ENCODE data around the gene PTPRJ. TPM values are rescaled to one million over a fixed set of nuclear protein-coding genes. Genes with fewer than 3 reads are reported as not detected.

The PTPRJ gene
- polyA plus RNA-seq, 1 donor from 2014 or later: 8.6 TPM

DNA sequence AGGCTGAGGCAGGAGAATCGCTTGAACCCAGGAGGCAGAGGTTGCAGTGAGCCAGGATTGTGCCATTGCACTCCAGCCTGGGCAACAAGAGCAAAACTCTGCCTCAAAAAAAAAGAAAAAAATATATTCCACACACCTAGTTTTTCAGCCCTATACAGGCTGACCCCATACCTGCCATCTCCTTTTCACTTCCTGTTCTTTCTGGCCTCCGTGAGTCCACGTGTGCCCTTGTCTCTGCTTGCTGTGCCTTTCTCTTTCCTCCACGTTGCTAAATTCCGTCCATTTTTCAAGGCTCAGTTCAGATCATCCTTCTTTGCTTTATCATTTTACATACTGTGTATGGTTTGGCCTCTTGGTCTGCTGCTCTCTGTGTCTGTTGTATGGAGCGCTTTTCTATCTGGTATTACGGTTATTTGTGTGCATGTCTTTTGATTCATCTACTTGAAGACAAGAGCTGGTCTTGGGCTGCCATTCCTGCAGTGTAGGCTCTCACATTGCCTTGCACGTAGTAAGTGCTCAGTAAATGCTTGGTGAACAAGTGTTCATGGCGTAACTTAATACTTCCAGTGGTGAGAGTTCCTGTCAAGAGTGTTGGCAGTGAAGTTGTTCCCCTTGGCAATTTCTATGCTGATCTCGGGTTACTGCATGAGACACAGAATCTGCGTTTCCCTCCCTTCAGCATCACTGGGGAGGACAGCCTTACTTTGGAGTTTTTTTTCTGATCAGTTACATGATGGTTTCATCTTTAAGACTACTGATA is 57.5 kb downstream of the PTPRJ start:
- H3K36me3 ChIP-seq (ENCODE audit: insufficient read depth, low read length): no peaks in the 10 kb centered on the region
- no peak overlapping the region for H3K27ac ChIP-seq (ENCODE audit: low read length)
- H3K79me2 ChIP-seq (replicated peaks; ENCODE audit: insufficient read depth, low read length): no peaks in the 10 kb centered on the region
- no peak overlapping the region for H3K4me3 ChIP-seq (ENCODE audit: low read length)
- H3K9me2 ChIP-seq (ENCODE audit: insufficient read depth, low read length): no peaks in the 10 kb centered on the region
- H3K27me3 ChIP-seq (ENCODE audit: insufficient read depth, low read depth, low read length): no peaks in the 10 kb centered on the region
- H3K9ac ChIP-seq (ENCODE audit: low read length): no peak overlapping the region
- no peaks in the 10 kb centered on the region for H3F3A ChIP-seq (ENCODE audit: insufficient read depth, low read length, poor library complexity, severe bottlenecking)
- H3K9me3 ChIP-seq (ENCODE audit: low read length): no peaks in the 10 kb centered on the region
- no peaks in the 10 kb centered on the region for H4K20me1 ChIP-seq (ENCODE audit: insufficient read depth)
- H2AFZ ChIP-seq (ENCODE audit: low read depth, low read length): no peak overlapping the region
- no peak for TF ChIP-seq MXI1 (conservative IDR thresholded peaks at IDR 0.05; ENCODE audit: poor library complexity, severe bottlenecking)
- no peak for TF ChIP-seq RAD21 (conservative IDR thresholded peaks at IDR 0.05)
- TF ChIP-seq EZH2 (IDR thresholded peaks at IDR 0.05; ENCODE audit: borderline replicate concordance, insufficient read depth, low read length, poor library complexity, severe bottlenecking): no peak
- no peak for TF ChIP-seq EP300 (conservative IDR thresholded peaks at IDR 0.05; ENCODE audit: poor library complexity, severe bottlenecking)
- no peak for TF ChIP-seq POLR2AphosphoS5 (IDR thresholded peaks at IDR 0.05)
- no peak for TF ChIP-seq SMC3 (conservative IDR thresholded peaks at IDR 0.05; ENCODE audit: poor library complexity)
- TF ChIP-seq, protein P1, sequence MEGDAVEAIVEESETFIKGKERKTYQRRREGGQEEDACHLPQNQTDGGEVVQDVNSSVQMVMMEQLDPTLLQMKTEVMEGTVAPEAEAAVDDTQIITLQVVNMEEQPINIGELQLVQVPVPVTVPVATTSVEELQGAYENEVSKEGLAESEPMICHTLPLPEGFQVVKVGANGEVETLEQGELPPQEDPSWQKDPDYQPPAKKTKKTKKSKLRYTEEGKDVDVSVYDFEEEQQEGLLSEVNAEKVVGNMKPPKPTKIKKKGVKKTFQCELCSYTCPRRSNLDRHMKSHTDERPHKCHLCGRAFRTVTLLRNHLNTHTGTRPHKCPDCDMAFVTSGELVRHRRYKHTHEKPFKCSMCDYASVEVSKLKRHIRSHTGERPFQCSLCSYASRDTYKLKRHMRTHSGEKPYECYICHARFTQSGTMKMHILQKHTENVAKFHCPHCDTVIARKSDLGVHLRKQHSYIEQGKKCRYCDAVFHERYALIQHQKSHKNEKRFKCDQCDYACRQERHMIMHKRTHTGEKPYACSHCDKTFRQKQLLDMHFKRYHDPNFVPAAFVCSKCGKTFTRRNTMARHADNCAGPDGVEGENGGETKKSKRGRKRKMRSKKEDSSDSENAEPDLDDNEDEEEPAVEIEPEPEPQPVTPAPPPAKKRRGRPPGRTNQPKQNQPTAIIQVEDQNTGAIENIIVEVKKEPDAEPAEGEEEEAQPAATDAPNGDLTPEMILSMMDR (IDR thresholded peaks at IDR 0.05; ENCODE audit: poor library complexity, severe bottlenecking): no peak
- TF ChIP-seq, protein P2, sequence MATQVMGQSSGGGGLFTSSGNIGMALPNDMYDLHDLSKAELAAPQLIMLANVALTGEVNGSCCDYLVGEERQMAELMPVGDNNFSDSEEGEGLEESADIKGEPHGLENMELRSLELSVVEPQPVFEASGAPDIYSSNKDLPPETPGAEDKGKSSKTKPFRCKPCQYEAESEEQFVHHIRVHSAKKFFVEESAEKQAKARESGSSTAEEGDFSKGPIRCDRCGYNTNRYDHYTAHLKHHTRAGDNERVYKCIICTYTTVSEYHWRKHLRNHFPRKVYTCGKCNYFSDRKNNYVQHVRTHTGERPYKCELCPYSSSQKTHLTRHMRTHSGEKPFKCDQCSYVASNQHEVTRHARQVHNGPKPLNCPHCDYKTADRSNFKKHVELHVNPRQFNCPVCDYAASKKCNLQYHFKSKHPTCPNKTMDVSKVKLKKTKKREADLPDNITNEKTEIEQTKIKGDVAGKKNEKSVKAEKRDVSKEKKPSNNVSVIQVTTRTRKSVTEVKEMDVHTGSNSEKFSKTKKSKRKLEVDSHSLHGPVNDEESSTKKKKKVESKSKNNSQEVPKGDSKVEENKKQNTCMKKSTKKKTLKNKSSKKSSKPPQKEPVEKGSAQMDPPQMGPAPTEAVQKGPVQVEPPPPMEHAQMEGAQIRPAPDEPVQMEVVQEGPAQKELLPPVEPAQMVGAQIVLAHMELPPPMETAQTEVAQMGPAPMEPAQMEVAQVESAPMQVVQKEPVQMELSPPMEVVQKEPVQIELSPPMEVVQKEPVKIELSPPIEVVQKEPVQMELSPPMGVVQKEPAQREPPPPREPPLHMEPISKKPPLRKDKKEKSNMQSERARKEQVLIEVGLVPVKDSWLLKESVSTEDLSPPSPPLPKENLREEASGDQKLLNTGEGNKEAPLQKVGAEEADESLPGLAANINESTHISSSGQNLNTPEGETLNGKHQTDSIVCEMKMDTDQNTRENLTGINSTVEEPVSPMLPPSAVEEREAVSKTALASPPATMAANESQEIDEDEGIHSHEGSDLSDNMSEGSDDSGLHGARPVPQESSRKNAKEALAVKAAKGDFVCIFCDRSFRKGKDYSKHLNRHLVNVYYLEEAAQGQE (IDR thresholded peaks at IDR 0.05; ENCODE audit: borderline replicate concordance): no peak
- no peak for TF ChIP-seq TAF1 (IDR thresholded peaks at IDR 0.05; ENCODE audit: low read depth)
- no peak overlapping the region for H3K4me2 ChIP-seq (ENCODE audit: low read length)

DNA sequence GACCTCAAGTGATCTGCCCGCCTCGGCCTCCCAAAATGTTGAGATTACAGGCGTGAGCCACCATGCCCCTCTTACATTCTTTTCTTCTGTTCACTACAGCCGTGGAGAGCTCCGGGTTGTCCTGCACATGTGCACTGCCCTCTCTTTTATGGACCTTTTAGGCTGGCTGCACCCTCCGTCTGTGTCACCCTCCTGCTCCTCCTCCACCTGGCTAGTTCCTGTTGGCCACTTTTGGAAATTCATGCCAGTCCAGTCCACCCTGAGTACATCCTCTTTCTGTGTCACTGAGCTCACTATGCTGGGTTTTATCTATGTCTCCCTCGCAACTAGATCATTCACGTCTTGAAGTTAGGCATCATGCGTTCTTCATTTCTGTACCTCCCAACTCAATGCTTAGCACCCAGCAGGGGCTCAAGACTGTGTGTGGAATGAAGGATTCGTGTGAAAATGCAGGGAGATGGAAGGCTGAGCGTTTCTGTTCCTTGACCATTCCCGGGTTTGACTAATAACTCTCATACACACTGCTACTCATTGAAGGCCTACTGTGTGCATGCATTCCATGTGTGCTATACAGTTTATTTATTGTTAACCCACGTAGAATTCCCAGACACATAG is 60.6 kb downstream of the PTPRJ start:
- no peak overlapping the region for H3K27ac ChIP-seq (ENCODE audit: low read length)
- H3K9me3 ChIP-seq (ENCODE audit: low read length): no peaks in the 10 kb centered on the region
- no peaks in the 10 kb centered on the region for H4K20me1 ChIP-seq (ENCODE audit: insufficient read depth)
- H3K4me3 ChIP-seq (ENCODE audit: low read length): no peak overlapping the region
- no peak overlapping the region for H3K9ac ChIP-seq (ENCODE audit: low read length)
- no peaks in the 10 kb centered on the region for H3K27me3 ChIP-seq (ENCODE audit: insufficient read depth, low read depth, low read length)
- H3K9me2 ChIP-seq (ENCODE audit: insufficient read depth, low read length): no peaks in the 10 kb centered on the region
- no peaks in the 10 kb centered on the region for H3F3A ChIP-seq (ENCODE audit: insufficient read depth, low read length, poor library complexity, severe bottlenecking)
- TF ChIP-seq RAD21 (conservative IDR thresholded peaks at IDR 0.05) (no peak), TAF1 (IDR thresholded peaks at IDR 0.05; ENCODE audit: low read depth) (no peak), EZH2 (IDR thresholded peaks at IDR 0.05; ENCODE audit: borderline replicate concordance, insufficient read depth, low read length, poor library complexity, severe bottlenecking) (no peak), EP300 (conservative IDR thresholded peaks at IDR 0.05; ENCODE audit: poor library complexity, severe bottlenecking) (no peak), SMC3 (conservative IDR thresholded peaks at IDR 0.05; ENCODE audit: poor library complexity) (no peak), MXI1 (conservative IDR thresholded peaks at IDR 0.05; ENCODE audit: poor library complexity, severe bottlenecking) (no peak), POLR2AphosphoS5 (IDR thresholded peaks at IDR 0.05) (no peak)
- TF ChIP-seq, protein P1 (IDR thresholded peaks at IDR 0.05; ENCODE audit: poor library complexity, severe bottlenecking): no peak
- TF ChIP-seq, protein P2 (IDR thresholded peaks at IDR 0.05; ENCODE audit: borderline replicate concordance): no peak
- no peak overlapping the region for H2AFZ ChIP-seq (ENCODE audit: low read depth, low read length)
- H3K4me2 ChIP-seq (ENCODE audit: low read length): no peak overlapping the region
- no peaks in the 10 kb centered on the region for H3K36me3 ChIP-seq (ENCODE audit: insufficient read depth, low read length)
- H3K79me2 ChIP-seq (replicated peaks; ENCODE audit: insufficient read depth, low read length): no peaks in the 10 kb centered on the region
